HUES48 (cell line): Measurements from ENCODE around the gene HTR4.

Experiments used
- H3K27ac ChIP-seq: one replicate; pipeline ENCODE4 v1.7.0; 2013; ENCODE audit warnings: low read depth, low read length, inconsistent platforms
- H3K27me3 ChIP-seq: 2 replicates; pipeline ENCODE4 v1.6.1; 2013; ENCODE audit warnings: mild to moderate bottlenecking, low read length; ENCODE audit not compliant: control insufficient read depth, insufficient read depth
- H3K36me3 ChIP-seq: 2 replicates; pipeline ENCODE4 v1.6.1; 2013; ENCODE audit warnings: low read length; ENCODE audit not compliant: control insufficient read depth, insufficient read depth
- H3K4me1 ChIP-seq: 2 replicates; pipeline ENCODE4 v1.6.1; 2013; ENCODE audit warnings: mild to moderate bottlenecking, low read length; ENCODE audit not compliant: control insufficient read depth, insufficient read depth
- H3K4me3 ChIP-seq: 2 replicates; pipeline ENCODE4 v1.5.1; 2013; ENCODE audit warnings: mild to moderate bottlenecking, low read depth, low read length
- H3K9ac ChIP-seq: 2 replicates; pipeline ENCODE4 v1.6.1; 2013; ENCODE audit warnings: mild to moderate bottlenecking, low read depth, low read length, moderate library complexity
- H3K9me3 ChIP-seq: 2 replicates; pipeline ENCODE4 v1.6.1; 2013; ENCODE audit warnings: low read length; ENCODE audit not compliant: control insufficient read depth, insufficient read depth

HTR4 gene

GRCh38 chr5:148626986-148627385, 27.3 kb downstream of the HTR4 start:
- Histone ChIP-seq H3K9me3 (no peaks in the 10 kb centered on the region), H3K27me3 (no peaks in the 10 kb centered on the region), H3K9ac (no peak overlapping the region), H3K4me3 (no peak overlapping the region), H3K36me3 (no peaks in the 10 kb centered on the region), H3K27ac (no peak overlapping the region), H3K4me1 (no peaks in the 10 kb centered on the region)

DNA sequence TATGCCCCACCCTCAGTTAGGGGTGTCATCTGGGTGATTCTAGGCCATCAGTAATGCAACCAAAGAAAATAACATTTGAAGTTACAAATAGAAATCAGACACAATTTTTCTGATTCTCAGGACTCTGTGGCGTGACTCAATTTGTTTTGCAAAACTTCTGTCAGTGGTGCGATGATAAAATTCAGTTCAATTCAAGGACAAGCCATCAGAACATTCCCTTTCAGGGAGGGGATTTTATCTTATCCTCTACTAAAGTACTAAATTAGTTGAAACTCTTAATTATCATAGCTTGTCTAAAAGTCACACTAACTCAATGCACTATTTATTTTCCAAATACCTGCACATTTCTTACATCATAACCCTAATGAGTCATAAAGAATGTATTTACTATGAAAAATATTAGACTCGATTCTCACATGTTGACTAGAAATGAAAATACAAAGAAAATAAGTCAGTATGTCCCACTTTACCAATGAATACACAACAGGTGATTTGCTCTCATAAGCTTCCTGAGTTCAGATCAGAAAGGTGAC, 28.2 kb downstream of the HTR4 start:
- H3K36me3 ChIP-seq = no peaks in the 10 kb centered on the region
- no peaks in the 10 kb centered on the region for H3K4me1 ChIP-seq
- no peak overlapping the region for H3K27ac ChIP-seq
- no peaks in the 10 kb centered on the region for H3K27me3 ChIP-seq
- no peak overlapping the region for H3K4me3 ChIP-seq
- H3K9me3 ChIP-seq = no peaks in the 10 kb centered on the region
- no peak overlapping the region for H3K9ac ChIP-seq

DNA sequence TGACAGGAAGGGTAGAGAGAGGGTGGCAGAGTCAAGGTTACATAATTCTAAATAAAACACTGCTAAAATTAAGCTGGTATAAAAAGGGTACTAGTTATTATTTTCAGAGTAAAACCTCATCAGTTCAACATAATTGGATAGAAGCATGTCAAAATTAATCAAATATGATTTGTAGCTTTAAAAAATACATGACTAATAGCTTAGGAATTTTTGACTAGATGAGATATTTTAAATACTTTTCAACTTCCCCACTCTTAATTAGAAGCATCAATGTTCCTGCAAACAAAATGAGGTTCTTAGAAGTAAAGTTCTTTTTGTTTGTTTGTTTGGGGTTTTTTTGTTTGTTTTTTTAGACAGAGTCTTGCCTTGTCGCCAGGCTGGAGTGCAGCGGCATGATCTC, 29.1 kb downstream of the HTR4 start:
- H3K27me3 ChIP-seq = no peaks in the 10 kb centered on the region
- no peak overlapping the region for H3K27ac ChIP-seq
- no peaks in the 10 kb centered on the region for H3K36me3 ChIP-seq
- no peaks in the 10 kb centered on the region for H3K9me3 ChIP-seq
- no peak overlapping the region for H3K9ac ChIP-seq
- no peaks in the 10 kb centered on the region for H3K4me1 ChIP-seq
- no peak overlapping the region for H3K4me3 ChIP-seq

DNA sequence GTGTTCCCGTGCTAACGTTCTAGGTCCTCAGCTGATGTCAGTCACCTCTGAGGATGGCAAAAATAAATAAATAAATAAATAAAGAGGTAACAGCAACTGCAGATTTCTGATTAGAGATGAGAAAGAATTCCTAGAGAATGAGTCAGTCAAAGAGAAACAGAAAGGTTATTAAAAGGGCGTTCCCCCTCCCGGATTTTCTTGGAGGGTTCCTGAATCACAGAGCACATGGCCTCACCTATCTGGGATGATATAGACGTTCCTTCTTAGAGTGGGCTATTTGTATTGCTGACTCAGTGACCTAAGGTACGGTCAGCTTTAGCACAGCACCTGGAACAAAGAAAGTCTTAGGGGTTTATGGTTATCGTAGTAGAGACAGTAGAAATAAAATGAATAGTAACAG, 30.6 kb downstream of the HTR4 start:
- no peaks in the 10 kb centered on the region for H3K36me3 ChIP-seq
- no peaks in the 10 kb centered on the region for H3K4me1 ChIP-seq
- H3K27me3 ChIP-seq = no peaks in the 10 kb centered on the region
- no peaks in the 10 kb centered on the region for H3K9me3 ChIP-seq
- no peak overlapping the region for H3K9ac ChIP-seq
- no peak overlapping the region for H3K4me3 ChIP-seq
- no peak overlapping the region for H3K27ac ChIP-seq

- Histone ChIP-seq H3K9me3 (no peaks in the 10 kb centered on the region), H3K27ac (no peak overlapping the region), H3K4me3 (no peak overlapping the region), H3K36me3 (no peaks in the 10 kb centered on the region), H3K27me3 (no peaks in the 10 kb centered on the region), H3K4me1 (no peaks in the 10 kb centered on the region), H3K9ac (no peak overlapping the region)
Measured at GRCh38 chr5:148623101-148623500, 31.2 kb downstream of the HTR4 start.

DNA sequence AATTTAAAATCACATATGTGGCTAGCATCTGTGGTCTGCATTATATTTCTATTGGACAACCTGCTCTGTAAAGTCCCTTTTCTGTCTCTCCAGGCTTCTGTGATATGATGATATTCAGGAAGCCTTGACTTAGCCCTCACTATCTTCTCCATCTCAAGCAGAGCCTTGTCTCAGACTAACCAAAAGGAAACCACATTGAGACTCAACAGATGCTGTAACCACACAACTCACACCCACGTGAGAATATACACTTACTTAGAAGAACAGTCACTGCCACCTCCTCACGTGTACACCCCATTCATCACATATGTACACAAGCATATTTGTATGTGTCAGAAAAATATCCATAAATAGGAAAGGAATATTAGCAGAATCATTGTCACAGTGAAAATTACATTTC, 33.6 kb downstream of the HTR4 start:
- Histone ChIP-seq H3K4me3 (no peak overlapping the region), H3K27me3 (no peaks in the 10 kb centered on the region), H3K27ac (no peak overlapping the region), H3K9ac (no peak overlapping the region), H3K36me3 (no peaks in the 10 kb centered on the region), H3K4me1 (no peaks in the 10 kb centered on the region), H3K9me3 (no peaks in the 10 kb centered on the region)

GRCh38 chr5:148620091-148620490, 34.2 kb downstream of the HTR4 start:
- H3K9me3 ChIP-seq = no peaks in the 10 kb centered on the region
- H3K36me3 ChIP-seq = no peaks in the 10 kb centered on the region
- no peak overlapping the region for H3K4me3 ChIP-seq
- H3K27me3 ChIP-seq = no peaks in the 10 kb centered on the region
- H3K9ac ChIP-seq = no peak overlapping the region
- H3K27ac ChIP-seq = no peak overlapping the region
- no peaks in the 10 kb centered on the region for H3K4me1 ChIP-seq

DNA sequence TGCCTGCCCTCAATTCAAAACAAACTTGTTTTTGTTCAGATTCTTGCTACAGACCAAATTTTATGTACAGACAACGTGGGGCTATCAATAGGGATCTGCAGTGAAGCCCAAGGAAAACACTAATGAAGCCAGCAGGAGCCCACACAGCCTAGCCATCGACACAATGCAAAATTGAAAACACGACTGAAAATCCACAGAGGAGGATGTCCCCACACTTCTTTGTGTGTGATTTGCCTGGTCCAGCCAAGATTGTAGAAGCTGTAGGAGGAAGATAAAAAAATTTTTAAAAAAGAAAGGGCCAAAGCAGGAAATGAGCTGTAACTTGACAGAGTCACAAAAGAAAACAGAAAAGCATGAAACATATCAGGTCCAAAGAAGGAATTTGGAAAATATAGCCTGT, 34.8 kb downstream of the HTR4 start:
- no peak overlapping the region for H3K4me3 ChIP-seq
- H3K36me3 ChIP-seq = no peaks in the 10 kb centered on the region
- no peaks in the 10 kb centered on the region for H3K27me3 ChIP-seq
- H3K4me1 ChIP-seq = no peaks in the 10 kb centered on the region
- no peak overlapping the region for H3K27ac ChIP-seq
- no peak overlapping the region for H3K9ac ChIP-seq
- H3K9me3 ChIP-seq = no peaks in the 10 kb centered on the region

- Histone ChIP-seq H3K36me3 (no peaks in the 10 kb centered on the region), H3K27me3 (no peaks in the 10 kb centered on the region), H3K9me3 (no peaks in the 10 kb centered on the region), H3K27ac (no peak overlapping the region), H3K4me3 (no peak overlapping the region), H3K4me1 (no peaks in the 10 kb centered on the region), H3K9ac (no peak overlapping the region)
Measured at GRCh38 chr5:148615644-148616275, 38.6 kb downstream of the HTR4 start.

DNA sequence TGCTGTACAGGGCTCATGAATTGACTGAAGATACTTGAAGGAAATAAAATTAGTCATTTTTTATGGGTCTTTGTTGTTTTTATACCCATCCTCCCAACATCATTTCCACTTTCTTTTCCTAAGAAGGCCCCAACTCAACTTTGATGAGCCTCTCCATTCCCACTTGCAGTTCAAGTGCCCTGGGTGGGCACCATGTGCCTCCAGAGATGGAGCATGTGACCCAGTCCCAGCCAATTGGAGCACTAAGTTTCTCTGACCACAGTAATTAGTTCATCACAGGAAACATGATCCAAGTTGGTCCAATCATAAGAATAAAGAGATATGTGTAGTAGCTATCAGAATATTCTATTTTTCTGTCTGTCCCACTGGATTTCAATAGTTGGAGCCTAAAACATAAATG, 46.9 kb downstream of the HTR4 start:
- H3K4me1 ChIP-seq = no peaks in the 10 kb centered on the region
- H3K9ac ChIP-seq = no peak overlapping the region
- H3K9me3 ChIP-seq = no peaks in the 10 kb centered on the region
- H3K36me3 ChIP-seq = no peaks in the 10 kb centered on the region
- H3K27ac ChIP-seq = no peak overlapping the region
- H3K27me3 ChIP-seq = no peaks in the 10 kb centered on the region
- no peak overlapping the region for H3K4me3 ChIP-seq

DNA sequence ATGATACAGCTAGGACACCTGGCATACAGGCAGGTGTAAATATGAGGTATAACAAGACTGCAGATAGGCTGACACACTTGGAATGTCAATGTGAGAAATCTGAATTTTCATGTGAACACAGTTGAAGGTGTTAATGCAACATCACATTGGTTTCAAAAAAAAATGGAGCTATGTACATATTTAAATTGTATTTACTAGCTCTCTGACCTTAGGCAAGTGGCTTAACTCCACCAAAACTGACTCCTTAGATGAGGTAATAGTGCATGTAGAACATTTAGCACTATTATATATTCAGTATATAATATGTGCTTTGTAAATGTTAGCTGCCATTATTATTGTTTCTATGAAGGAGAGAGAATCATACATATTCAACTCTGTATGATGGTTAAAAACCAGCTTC, 48.0 kb downstream of the HTR4 start:
- Histone ChIP-seq H3K9ac (no peak overlapping the region), H3K36me3 (no peaks in the 10 kb centered on the region), H3K9me3 (no peaks in the 10 kb centered on the region), H3K4me3 (no peak overlapping the region), H3K4me1 (no peaks in the 10 kb centered on the region), H3K27me3 (no peaks in the 10 kb centered on the region), H3K27ac (no peak overlapping the region)
